Glomerular visceral epithelial cell (primary cell): Measurements from ENCODE around the gene LMX1A.

Source experiments
- DNase-seq: peaks from one replicate; pipeline ENCODE4 v3.0.0-alpha.2; 2016; ENCODE audit errors: extremely low spot score

LMX1A gene

DNA sequence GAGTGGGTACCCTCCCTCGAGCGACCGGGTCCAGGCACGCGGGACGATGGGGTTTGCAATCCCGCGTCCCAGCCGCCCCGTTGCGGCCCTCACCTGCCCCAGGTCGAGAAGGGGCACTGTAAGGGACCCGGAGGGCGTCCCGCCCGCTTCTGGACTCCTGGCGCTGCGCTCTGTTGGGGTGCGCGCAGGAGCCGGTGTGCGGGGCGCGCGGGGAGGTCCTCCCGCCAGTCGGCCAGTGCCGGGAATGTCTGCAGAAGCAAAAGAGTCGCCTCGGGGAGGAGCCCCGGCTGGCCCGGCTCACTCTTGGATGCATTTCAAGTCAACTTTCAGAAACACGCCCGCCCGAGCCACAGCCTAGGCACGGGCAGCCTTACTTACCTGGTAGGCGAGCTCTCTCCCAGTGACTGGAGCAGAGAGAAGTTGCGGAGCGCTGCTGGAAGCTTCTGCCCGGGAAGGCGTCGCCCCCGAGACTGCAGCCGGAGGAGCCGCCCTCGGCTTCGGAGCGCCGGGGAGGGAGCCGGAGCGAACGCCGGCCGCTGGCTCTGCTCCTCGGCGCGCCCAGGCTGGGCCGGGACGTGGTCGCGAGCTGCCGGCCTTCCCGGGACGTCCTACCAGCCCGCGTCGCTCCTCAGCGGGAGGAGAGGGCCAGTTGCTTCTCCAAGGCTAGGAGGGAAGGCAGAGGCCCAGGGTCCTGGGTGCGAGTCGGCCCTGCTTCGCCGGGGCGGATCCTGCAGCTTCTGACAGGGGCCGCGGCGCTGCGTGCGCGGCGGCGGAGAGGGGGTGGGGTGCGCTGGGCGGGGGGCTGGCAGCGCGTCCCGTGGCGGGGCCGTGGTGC lies at the start of gene LMX1A:
TSS of gene LMX1A (minus strand) at position 739 of the 835 bp plus-strand sequence. CDS start 1,156 bp downstream, outside the sequence.
- no peak for DNase-seq

DNA sequence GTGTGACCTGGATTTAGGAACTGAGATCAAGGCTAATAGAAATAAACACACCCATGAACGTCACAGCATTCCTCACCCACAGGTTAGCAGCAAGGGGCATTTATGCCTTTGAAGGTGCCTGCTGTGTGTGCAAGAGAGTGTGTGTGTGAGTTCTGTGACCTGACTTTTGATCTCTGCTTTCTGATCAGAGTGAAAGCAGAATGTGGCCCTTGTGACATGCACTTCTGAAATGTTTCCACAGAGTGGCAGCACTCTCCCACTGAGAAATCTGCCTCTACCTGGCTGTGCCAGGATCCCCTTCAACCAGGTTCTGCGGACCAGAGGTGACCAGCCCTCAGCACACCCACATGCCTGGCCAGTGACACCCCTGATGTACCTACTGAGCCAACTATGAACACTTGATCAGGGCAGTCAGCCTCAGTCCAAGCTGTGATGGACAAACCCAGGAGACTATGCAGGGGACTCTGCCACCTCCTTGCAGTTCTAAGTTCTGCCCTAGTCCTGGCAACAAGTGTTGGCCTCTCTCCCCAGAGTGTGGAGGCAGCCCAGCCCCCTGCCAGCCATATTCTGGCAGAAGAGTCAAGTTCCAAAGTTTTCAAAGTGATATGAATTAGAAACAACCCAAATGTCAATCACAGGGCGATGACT lies 47.4 kb upstream of the LMX1A start:
- peak; percentile 24 for DNase-seq

DNA sequence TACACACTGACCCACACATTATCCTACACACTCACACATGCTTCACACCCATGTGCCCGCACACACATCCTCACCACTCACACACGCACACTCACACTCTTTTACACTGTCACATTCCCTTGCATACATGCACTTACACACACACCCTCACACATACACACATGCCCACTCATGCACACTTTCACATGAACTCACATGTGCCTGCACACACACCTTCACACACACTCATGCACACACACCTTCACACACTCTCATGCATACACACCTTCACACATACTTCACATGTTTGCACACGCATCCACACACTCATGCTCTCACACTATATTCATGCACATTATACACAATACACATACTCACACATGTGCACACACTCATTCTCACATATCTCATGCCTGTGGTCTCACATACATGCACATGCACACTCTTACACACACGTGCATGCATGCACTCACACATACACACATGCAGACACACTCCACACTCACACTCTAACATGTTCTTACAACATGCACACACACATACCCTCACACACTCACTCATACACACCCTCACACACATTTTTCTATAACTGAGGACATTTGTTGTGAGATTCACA lies 46.1 kb upstream of the LMX1A start:
- DNase-seq = no peak

DNA sequence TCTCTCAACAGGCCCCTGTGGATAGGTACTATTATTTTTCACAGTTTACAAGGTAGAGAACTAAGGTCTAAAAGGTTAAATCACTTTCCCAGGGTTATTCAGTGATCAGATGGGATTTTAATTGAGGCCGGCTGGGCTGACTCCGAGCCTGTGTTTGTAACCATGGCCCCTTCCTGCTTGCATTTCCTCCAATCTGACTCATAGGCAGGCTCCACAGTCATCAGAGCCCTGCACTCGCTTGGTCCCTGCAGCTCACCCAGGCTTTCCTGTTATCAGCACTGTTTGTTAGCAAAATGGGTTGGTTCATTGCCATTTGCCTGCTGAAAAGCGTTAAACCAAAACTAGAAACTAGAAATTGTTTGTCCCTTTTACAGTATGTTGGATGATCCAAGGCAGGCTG lies 41.4 kb upstream of the LMX1A start:
- DNase-seq = peak; percentile 23

DNA sequence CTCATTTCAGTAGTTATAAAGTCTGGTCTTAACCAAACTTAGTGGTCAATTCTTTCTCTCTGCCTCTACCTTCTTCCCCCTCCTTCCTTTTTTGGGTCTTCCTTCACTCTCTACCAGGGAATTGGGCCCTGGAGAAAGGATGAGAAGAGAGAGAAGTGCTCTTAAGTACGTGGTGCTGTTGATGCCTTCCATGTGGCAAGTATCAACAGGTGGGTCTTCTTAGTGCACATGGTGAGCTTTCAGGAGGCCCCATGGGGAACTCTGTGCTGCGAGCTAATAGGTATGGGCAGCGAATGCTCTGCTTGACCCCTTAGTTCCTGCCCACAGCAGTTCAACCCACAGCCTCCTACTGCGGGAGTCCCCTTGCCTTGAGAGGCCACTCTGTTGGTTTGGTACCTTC lies 39.4 kb upstream of the LMX1A start:
- DNase-seq = no peak

DNA sequence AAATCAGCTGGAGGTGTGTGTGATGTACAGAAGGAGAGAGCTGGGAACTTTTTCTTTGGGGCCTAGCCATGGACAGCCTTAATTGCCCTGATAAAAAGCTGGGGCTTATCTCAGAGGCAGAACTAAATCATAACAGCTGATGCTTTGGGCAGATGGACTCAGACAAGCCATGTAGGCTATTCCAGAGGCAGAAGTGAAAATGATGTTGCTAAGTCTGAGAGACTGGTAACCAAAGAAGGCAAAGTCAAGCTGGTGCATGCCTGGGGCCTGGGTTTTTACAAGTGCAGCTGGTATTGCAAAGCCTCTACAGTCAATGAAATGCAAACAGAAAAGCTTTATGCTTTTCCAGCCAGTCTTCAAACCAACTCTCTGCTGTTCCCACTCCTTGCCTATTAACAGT lies 39.0 kb upstream of the LMX1A start:
- DNase-seq = no peak

DNA sequence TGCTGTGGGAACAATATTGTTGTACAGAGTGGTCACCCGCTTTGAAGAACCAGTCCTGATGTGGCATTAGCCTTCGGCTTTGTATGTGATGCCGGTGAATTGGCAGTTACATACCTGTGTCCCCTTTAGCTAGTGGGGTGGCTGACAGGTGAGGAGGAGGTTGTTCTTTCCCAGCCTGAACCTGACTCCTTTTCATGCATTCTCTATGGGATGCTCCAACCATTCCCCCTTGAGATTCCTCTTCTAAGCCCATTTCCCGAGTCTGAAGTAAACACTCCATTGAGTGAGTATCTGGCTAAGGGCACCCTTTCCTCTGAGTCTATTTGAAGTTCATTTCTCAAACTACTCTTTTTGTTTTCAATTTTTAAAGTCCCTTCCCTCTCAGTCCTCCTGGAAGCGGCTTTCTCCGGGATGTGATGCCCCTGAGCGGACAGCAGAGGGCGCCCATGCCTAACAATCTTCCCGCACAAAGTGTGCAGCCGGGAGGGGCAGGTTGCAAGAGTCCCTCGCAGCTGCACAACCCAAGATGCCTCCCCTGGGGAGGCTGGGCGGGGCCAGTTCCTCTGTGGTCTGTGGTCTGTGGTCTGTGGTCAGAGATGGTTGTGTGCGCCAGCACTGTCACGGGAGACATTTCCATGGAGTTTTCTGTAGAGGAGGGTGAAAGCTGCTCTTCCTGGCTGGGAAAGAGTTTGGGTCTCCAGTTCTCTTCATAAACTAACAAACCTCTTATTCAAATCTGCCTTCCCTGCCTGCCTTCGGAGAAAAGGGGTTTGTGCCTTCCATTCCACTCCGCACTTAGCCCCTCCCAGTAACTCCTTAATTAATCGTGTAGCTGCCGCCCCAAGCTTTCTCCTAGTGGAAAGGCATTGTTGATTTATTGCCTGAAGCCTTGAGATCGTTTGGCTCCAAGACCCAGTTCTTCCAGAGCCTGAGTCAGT lies 36.4 kb upstream of the LMX1A start:
- peak; percentile 95 for DNase-seq

DNA sequence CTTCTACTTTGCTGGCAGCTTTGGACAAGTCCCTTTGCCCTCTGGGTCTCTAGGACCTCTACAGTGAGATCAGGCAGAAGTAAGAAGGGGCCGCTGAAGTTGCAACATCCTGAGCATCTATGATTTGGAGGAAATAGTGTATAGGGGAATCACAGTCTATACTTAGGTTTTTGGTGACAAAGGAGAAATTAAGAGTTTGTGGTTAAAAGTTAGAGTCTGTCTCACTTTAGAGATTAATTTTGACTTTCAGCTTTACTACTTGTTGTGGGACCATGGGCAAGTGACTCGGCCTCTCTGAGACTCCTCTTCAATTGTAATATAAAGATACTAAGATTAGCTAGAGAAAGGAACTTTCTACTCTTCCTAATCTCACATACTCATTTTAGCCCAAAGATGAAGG lies 33.1 kb upstream of the LMX1A start:
- DNase-seq = no peak

DNA sequence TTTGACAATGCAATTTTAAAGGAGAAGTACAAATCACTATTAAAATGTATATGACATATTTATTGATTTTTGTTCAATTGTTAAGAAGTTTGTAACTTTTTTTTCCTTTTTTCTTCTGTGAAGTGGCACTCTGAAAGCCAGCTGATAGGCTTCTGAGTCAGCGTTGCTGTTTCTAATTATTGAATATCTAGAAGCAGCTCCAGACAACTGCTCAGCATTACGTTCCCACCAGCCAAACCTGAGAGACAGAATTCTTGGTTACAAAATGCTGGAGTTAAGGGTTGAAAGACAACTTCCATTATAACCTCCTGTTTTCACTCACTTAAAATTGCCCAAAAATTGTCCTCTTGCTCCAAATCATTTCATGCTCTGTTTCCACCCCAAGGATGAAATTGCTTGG lies 31.4 kb upstream of the LMX1A start:
- no peak for DNase-seq

DNA sequence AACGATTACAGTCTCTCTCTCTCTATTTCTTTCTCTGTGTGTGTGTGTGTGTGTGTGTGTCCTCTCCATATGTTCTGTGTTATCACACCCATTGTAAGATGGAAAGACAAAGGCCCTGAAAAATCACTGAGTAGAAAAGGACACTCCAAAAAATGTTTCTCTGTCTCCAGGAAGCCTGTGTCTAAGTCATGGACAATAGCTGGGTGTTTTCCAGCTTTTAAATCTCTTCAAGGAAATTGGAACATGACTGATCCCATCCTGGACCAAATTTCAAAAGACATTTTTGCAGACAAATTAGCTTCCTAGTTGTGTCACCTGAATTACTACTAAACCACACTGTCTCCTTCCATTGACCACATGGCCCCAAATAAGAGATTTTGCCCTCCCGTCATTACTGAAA lies 31.0 kb upstream of the LMX1A start:
- no peak for DNase-seq

DNA sequence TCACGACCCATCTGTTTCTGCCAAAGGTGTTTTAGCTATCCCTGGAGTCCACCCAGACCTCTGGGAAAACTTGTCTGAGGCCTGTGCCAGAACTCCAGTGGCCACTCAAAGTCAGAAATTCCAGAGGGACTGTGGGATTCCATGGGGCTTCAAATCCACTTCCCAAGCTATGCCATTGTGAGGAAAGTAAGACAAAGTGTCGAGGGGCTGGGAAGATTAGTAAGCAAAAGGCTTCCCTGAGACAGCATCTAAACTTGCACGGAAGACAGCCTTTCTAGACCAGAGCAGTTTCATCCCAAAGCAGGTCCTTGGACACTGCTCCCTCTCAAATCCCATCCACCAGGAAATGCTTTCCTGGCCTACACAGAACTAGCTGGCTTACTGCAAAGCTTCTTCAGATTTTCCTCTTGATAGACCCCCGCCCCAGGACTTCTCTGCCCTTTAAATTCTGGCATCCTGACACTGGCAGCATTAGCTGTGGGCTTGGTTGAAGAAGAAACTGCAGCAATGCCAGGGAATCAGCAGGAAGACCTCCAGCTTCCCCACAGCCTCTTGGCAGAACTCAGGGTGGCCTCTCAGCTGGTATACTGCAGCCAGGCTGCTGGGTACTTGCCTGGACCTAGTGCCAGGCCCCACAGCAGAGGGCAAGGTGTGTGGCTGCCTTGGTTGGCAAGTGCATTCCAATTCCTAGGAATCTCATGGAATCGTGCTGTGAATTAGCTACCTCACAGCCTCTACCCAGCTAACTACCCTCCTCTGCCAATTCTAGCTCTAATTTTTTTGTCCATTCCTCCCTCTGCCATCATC lies 27.3 kb upstream of the LMX1A start:
- no peak for DNase-seq

DNA sequence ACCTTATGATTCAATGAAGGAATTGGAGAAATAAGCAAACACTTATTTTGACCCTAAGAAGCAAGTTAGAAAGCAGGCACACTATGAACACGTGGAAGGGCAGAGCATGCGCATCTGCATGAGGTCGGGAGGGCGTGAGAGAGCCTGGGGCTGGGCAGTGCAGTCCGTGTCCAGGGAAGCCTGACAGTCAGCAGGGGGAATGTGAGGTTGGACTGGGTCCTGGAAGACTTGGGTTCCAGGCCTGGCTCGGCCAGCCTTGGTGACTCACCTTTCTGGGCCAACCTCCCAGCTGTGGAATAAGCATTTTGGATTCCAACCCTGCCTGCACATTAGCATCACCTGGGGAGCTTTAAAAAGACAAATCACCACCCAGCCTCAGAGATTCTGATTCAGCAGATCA lies 26.6 kb upstream of the LMX1A start:
- no peak for DNase-seq

DNA sequence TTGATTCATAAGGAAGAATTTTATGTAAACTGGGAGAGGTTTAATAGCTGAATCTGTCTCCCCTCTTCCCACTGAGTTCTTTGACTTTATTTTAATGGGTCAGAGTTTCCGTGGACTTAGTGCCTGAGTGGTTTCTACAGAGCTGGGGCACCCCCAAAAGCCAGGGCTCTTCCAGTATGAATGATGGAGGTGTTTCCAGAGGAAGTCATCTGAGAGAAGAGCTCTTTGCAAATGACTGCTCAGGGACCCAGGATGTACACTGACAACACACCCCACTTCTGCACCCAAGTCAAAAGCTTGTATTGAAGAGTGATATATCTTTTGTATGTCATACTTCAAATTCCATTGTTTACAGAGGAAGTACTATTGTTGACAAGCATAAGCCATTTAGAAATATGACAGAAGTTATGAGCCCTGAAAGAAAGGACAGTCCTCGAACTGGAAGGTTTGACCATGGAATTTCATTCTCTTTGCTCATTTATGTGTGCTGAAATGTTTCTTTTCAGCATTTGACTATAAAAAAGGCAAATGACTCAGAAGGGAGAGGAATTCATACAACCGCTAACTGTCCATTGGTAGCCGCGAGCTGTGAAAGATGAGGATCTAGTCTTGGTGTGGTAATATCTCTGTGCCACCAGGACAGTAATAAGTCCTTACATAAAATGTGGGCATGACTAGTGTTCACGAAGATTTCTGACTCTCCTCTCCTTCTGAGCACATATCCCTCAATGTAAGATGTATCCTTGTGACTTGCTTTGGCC lies 25.4 kb upstream of the LMX1A start:
- DNase-seq = no peak

DNA sequence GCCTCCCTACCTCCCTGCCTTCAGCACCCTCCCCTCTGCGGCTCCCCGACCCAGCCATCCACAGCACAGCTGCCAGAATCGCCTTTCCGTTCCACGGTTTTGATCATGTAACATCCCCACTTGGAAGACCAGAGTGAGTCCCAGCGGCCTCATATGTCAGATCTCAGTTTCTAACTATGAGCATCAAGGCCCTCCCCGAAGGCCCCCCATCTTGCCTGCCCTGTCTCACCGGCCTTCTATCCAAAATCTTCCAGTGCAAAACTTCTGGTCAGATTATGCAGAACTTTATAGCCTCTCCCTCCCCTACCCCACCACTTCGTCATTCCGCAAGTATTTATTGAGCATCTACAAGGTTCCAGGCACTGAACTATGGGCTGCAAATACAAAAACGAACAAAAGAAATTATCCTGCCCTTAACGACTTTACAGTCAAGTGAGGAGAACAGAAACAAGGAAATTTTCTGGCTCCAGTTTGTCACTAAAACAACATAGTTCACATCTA lies 20.3 kb upstream of the LMX1A start:
- DNase-seq = no peak

DNA sequence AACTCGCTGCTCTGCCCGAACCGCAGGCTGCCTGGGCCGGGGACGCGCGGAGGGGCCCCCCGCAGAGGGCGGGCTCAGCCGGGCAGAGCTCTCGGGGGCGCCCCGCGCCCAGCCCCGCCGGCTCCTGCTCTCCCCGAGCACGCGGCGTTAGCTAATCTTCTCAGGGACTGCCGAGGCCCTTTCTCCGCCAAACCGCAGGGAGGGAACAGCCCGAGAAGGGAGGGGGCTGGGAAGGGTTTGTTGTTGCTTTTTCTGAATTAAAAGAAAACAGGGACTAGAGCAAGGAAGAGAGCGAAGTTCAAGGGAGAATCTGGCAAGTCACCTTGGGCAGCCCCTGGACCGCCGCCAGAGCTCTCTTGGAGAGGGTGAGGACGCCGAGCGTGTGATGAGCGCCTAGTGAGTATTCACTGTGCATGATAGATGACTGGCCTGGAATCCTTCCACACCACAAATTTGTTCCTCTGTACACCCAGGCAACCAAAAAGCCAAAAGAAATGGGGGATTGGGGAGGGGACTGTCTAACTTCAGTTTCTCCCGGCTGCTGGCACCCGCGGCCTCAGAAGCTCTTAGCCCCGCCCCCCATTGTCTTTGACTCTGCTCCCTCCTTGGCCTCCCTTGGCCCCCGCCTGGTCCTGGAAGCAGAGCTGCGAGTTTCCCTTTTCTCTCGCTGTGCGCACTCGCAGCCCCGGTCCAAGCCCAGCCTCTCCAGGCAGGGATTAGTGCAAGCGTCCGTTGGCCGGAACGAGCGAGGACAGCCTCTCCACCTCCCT lies 19.7 kb upstream of the LMX1A start:
- DNase-seq = peak; percentile 77

DNA sequence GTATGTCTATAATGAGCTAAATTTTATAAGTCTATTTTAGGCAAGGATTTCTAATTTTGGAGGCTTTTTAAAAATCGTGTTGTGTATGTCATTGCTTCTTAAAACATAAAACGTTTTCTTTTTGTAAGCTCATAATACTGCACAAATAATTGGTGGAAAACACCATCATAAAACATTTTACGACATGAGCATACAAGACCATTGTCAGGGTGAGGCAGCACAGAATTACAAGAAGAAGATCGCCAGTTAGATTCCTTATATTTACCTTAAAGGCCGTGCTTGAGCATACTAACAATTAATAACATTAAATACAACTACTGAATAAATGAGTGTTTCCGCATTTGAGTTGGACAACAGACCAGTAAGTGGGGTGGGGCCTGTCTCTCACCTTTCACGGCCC lies 19.1 kb upstream of the LMX1A start:
- DNase-seq = no peak

DNA sequence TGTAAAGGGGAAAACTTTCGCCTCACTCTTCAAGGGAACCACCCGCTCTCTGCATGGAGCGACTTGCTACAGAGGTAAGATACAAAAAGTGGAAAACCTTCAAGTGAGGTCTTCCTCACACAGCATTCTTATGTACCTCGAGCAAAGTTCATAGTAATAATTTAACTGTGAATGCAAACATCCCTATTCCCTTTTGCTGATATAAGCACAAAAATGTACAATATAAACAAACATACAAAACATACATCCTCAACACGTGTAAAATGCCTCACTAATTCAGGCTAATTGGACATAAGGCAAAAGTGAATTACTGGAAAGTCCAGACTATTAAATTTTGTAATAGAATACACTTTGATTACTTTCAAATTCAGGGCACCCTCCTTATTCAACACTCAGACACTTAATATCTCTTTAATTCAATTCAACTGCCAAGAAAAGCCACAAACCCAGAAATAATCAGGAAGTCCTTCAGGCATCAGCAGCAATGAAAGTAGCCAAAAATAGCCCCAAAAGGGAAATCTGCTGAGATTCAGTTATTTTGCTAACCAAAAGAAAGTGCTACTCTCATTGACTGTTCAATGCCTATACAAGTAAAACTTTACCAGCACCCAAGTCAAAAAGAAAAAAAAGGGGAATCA lies 15.2 kb upstream of the LMX1A start:
- no peak for DNase-seq

DNA sequence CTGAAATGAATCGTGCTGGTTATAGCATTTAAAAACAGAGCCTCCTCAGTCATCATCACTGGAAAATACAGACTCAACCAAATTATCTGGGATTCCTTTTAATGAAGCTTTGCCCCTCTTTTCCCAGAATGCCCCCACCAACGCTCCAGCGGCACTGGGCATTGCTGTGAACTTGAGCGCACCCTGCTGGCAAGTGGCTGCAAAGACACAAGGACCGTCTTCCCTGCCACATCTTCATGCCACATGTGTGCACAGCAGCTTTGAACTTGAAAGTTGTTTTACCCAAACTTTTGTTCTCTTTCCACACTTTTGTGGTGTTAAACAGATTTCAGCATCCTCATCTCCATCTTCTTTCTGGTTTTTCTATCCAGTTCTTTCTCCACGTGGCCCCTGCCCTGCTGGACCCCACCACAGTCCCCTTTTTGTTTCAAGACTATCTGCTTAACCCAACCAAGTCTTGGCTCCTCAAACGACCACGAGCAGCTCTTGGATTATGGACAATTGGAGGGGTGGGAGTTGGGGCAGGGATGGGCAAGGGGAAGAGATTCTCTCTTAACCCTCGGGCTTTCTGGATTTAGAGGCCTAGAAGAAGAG lies 12.8 kb upstream of the LMX1A start:
- peak; percentile 22 for DNase-seq
